K562 (cell line): ENCODE results near the gene MICALL2. TPM values are rescaled to one million over a fixed set of nuclear protein-coding genes. Genes with fewer than 3 reads are reported as not detected.

ENCODE experiments used
- ATAC-seq: fragments of 200-7000 bp; cut with Tn5 transposase; 3 replicates; pipeline ENCODE4 v1.9.1; 2020; ENCODE audit warnings: moderate library complexity
- BruUV-seq: library from RNA; stranded (reverse); fragments of 400-500 nt; replicated peaks from 2 replicates; lab custom pipeline; 2021; lab: Mats Ljungman, UMichigan
- CTCF ChIA-PET: fragments of 300-600 bp; formaldehyde crosslinking; extraction: SDS; loops from one replicate; lab custom pipeline; 2021; ENCODE audit warnings: low intra/inter-chr PET ratio; lab: Yijun Ruan, JAX
- POLR2A ChIA-PET: fragments of 300-600, 350-650 bp; sonication (Branson Sonifier 250); formaldehyde crosslinking; extraction: SDS; loops from one replicate; lab custom pipeline; 2021; ENCODE audit warnings: antibody characterized with exemption, inconsistent platforms; lab: Yijun Ruan, JAX
- DNase-seq, 4 experiments: peaks; one replicate each; pipeline versions ENCODE4 v3.0.0 to v3.0.0-alpha.2; 2011 to 2018; ENCODE audit warnings: low spot score in 3 of 4, mixed read lengths in 3 of 4; ENCODE audit errors: extremely low read depth in 1 of 4
- FAIRE-seq: peaks from 2 replicates; lab custom pipeline; 2011; peaks lifted over from hg19 to GRCh38; lab: Jason Lieb, UNC
- H2AFZ ChIP-seq: 2 replicates; pipeline ENCODE4 v1.6.0; 2011; ENCODE audit warnings: low read depth, low read length, control low read depth, inconsistent platforms
- H3K27ac ChIP-seq: fragments of 200-600 bp; 3 replicates; pipeline ENCODE4 v1.8.0; 2011; ENCODE audit warnings: low read depth, mild to moderate bottlenecking, control low read depth, inconsistent platforms, low read length, moderate library complexity, mixed read lengths; ENCODE audit errors: extremely low read depth
- H3K27me3 ChIP-seq, 2 experiments: fragments of 300-600 bp in 1 of 2; 2 replicates in 1 of 2; 3 replicates in 1 of 2; pipeline versions ENCODE4 v1.6.0 to v1.8.0; 2011; ENCODE audit warnings: inconsistent platforms in 2 of 2, low read length in 2 of 2, mild to moderate bottlenecking in 1 of 2, mixed read lengths in 1 of 2, moderate library complexity in 1 of 2; ENCODE audit not compliant: control insufficient read depth in 2 of 2, insufficient read depth in 2 of 2
- H3K36me3 ChIP-seq: fragments of 300-600 bp; 3 replicates; pipeline ENCODE4 v1.8.0; 2011; ENCODE audit warnings: mild to moderate bottlenecking, low read length, inconsistent platforms; ENCODE audit not compliant: control insufficient read depth, insufficient read depth
- H3K4me1 ChIP-seq, 2 experiments: fragments of 200-600 bp in 1 of 2; replicated peaks in 1 of 2; 2 replicates in 1 of 2; 3 replicates in 1 of 2; pipeline versions ENCODE4 v1.5.1 to v1.8.0; 2011; ENCODE audit warnings: inconsistent platforms in 2 of 2, low read length in 2 of 2, mild to moderate bottlenecking in 1 of 2, mixed read lengths in 1 of 2, moderate library complexity in 1 of 2; ENCODE audit not compliant: control insufficient read depth in 2 of 2, insufficient read depth in 2 of 2
- H3K4me2 ChIP-seq: 2 replicates; pipeline ENCODE4 v1.6.1; 2011; ENCODE audit warnings: low read length, control low read depth, inconsistent platforms, mixed read lengths; ENCODE audit not compliant: insufficient read depth
- H3K4me3 ChIP-seq: fragments of 200-600 bp; sonication (generic), shearing (Covaris generic); 2 replicates; pipeline ENCODE4 v1.5.1; 2016; ENCODE audit warnings: control low read depth, inconsistent platforms
- H3K79me2 ChIP-seq: fragments of 200-600 bp; 3 replicates; pipeline ENCODE4 v1.8.0; 2011; ENCODE audit warnings: low read length, inconsistent platforms; ENCODE audit not compliant: control insufficient read depth, insufficient read depth
- H3K9ac ChIP-seq, 2 experiments: 2 replicates each; pipeline versions ENCODE4 v1.6.0 to v1.6.1; 2011; ENCODE audit warnings: low read depth in 2 of 2, low read length in 2 of 2, control low read depth in 1 of 2, inconsistent platforms in 1 of 2, mild to moderate bottlenecking in 1 of 2, mixed read lengths in 1 of 2; ENCODE audit not compliant: insufficient read depth in 1 of 2
- H3K9me1 ChIP-seq: one replicate; pipeline ENCODE4 v1.6.0; 2011; ENCODE audit warnings: inconsistent platforms, mild to moderate bottlenecking, low read length, moderate library complexity; ENCODE audit not compliant: control insufficient read depth, insufficient read depth
- H3K9me3 ChIP-seq: replicated peaks from 2 replicates; pipeline ENCODE4 v1.5.1; 2011; ENCODE audit warnings: low read depth, low read length, inconsistent platforms; ENCODE audit not compliant: control insufficient read depth, insufficient read depth
- H4K20me1 ChIP-seq: replicated peaks from 2 replicates; pipeline ENCODE4 v1.6.1; 2011; ENCODE audit warnings: low read length, inconsistent platforms, mixed read lengths; ENCODE audit not compliant: control insufficient read depth, insufficient read depth
- CEBPG ChIP-seq, 3 experiments: fragments of 200-800 bp in 1 of 3; sonication (Bioruptor generic) in 1 of 3; sonication (generic) in 1 of 3; formaldehyde crosslinking in 1 of 3; IDR thresholded peaks in 2 of 3; conservative IDR thresholded peaks in 1 of 3; 2 replicates each; pipeline versions ENCODE4 v1.6.1 to v1.8.0; 2016 to 2022; ENCODE audit warnings: missing compliant biosample characterization in 2 of 3, missing genetic modification characterization in 2 of 3, mild to moderate bottlenecking in 1 of 3, missing genetic modification reagents in 1 of 3
- DNMT1 ChIP-seq: fragments of 450-650 bp; IDR thresholded peaks from 2 replicates; pipeline ENCODE4 v1.6.1; 2016; ENCODE audit warnings: antibody characterized with exemption, mild to moderate bottlenecking
- HDGF ChIP-seq: fragments of 450-650 bp; IDR thresholded peaks from 2 replicates; pipeline ENCODE4 v1.6.1; 2016
- KDM1A ChIP-seq, 2 experiments: fragments of 450-650 bp; IDR thresholded peaks; 2 replicates each; pipeline ENCODE4 v1.6.1; 2016; ENCODE audit warnings: mild to moderate bottlenecking in 2 of 2
- MED1 ChIP-seq: sonication (generic); formaldehyde crosslinking; IDR thresholded peaks from 2 replicates; pipeline ENCODE4 v1.8.1; 2023; ENCODE audit warnings: missing genetic modification reagents, borderline replicate concordance
- NFIC ChIP-seq: fragments of 450-650 bp; IDR thresholded peaks from 2 replicates; pipeline ENCODE4 v1.6.1; 2017; ENCODE audit warnings: mild to moderate bottlenecking, inconsistent platforms
- PCBP1 ChIP-seq: fragments of 200-400 bp; formaldehyde crosslinking; IDR thresholded peaks from 2 replicates; pipeline ENCODE4 v1.6.1; 2018; ENCODE audit warnings: mild to moderate bottlenecking, low read depth, low read length; ENCODE audit not compliant: poor library complexity, severe bottlenecking
- PCBP2 ChIP-seq: fragments of 200-400 bp; formaldehyde crosslinking; IDR thresholded peaks from 2 replicates; pipeline ENCODE4 v1.6.1; 2018; ENCODE audit warnings: low read length, low read depth, mild to moderate bottlenecking, moderate library complexity; ENCODE audit not compliant: poor library complexity, severe bottlenecking
- PHF8 ChIP-seq: fragments of 200-600 bp; sonication (generic); IDR thresholded peaks from 2 replicates; pipeline ENCODE4 v1.6.1; 2012; ENCODE audit warnings: mixed run types, mild to moderate bottlenecking, inconsistent platforms, low read length, moderate library complexity, borderline replicate concordance
- POLR3G ChIP-seq: IDR thresholded peaks from 2 replicates; pipeline ENCODE4 v1.6.1; 2011; ENCODE audit not compliant: insufficient read length, insufficient replicate concordance; ENCODE audit errors: extremely low read depth
- PTTG1 ChIP-seq: fragments of 450-650 bp; IDR thresholded peaks from 2 replicates; pipeline ENCODE4 v1.6.1; 2016; ENCODE audit warnings: low read depth, mild to moderate bottlenecking, missing genetic modification characterization, missing compliant biosample characterization
- PURB ChIP-seq: sonication (generic); formaldehyde crosslinking; IDR thresholded peaks from 2 replicates; pipeline ENCODE4 v1.9.0; 2021; ENCODE audit warnings: low read depth, mild to moderate bottlenecking, missing genetic modification reagents
- ZBTB26 ChIP-seq: fragments of 450-650 bp; formaldehyde crosslinking; IDR thresholded peaks from 2 replicates; pipeline ENCODE4 v1.4.0; 2022; ENCODE audit warnings: missing genetic modification characterization
- ZNF239 ChIP-seq: fragments of 250-450 bp; sonication (Bioruptor Pico); IDR thresholded peaks from 2 replicates; pipeline ENCODE4 v1.4.0; 2020; ENCODE audit warnings: mild to moderate bottlenecking
- ZNF431 ChIP-seq: sonication (generic); formaldehyde crosslinking; IDR thresholded peaks from 2 replicates; pipeline ENCODE4 v1.8.0; 2022; ENCODE audit warnings: mild to moderate bottlenecking, missing genetic modification reagents
- ZSCAN29 ChIP-seq: fragments of 450-650 bp; IDR thresholded peaks from 2 replicates; pipeline ENCODE4 v1.6.1; 2017
- WGBS: fragments of 100-300 bp; shearing (Covaris generic); methylation state at CpG from one replicate; pipeline ENCODE4 v1.1.6; 2016; ENCODE audit warnings: low coverage, mixed read lengths; ENCODE audit not compliant: insufficient coverage; ENCODE audit errors: missing lambda C conversion rate; 5-methylcytosine and 5-hydroxymethylcytosine counted together
- in situ Hi-C: fragments of 300-500 bp; cut with MboI; formaldehyde crosslinking; loops from 4 replicates; pipeline ENCODE4 v1.15.0; 2018; ENCODE audit warnings: inconsistent platforms, mixed read lengths
- intact Hi-C: fragments of 100-400 bp; cut with micrococcal nuclease; formaldehyde crosslinking; loops from 2 replicates; pipeline ENCODE4 v1.14.2; 2022
- polyA plus RNA-seq, 8 experiments: library from polyadenylated mRNA; depleted of rRNA in 4 of 8; stranded (reverse) in 5 of 8; unstranded in 3 of 8; fragments of >200 nt; fragmentation: Nextera tagmentation in 2 of 8; fragmentation: Illumina TruSeq in 1 of 8; extraction: Ambion mirVana in 2 of 8; extraction: Trizol in 1 of 8; gene quantifications; 2 replicates each; pipeline versions ENCODE4 v1.2.1 to v1.2.3, GENCODE V29; 2011 to 2014; ENCODE audit warnings: inconsistent platforms in 1 of 8, missing spikeins in 1 of 8
- total RNA-seq, 7 experiments: library from RNA; depleted of rRNA in 6 of 7; stranded (reverse); fragments of >200 nt in 6 of 7; fragmentation: Illumina TruSeq in 2 of 7; extraction: Trizol in 2 of 7; gene quantifications; 2 replicates each; pipeline versions ENCODE4 v1.2.1 to v1.2.3, GENCODE V29; 2011 to 2021; ENCODE audit warnings: low replicate concordance in 1 of 7
- TF ChIP-seq, protein P1 (sequence below): fragments of 250-450 bp; sonication (Bioruptor Pico); IDR thresholded peaks from 2 replicates; pipeline ENCODE4 v1.8.0; 2022; ENCODE audit warnings: inconsistent platforms, mild to moderate bottlenecking, moderate library complexity, borderline replicate concordance

MICALL2 gene
- total and polyA plus RNA-seq, 9 of the 15 experiments (the other 6 are each of a cell fraction or from before 2014, with no cell fraction given) = 1.8 to 103 (median 17.0) TPM

DNA sequence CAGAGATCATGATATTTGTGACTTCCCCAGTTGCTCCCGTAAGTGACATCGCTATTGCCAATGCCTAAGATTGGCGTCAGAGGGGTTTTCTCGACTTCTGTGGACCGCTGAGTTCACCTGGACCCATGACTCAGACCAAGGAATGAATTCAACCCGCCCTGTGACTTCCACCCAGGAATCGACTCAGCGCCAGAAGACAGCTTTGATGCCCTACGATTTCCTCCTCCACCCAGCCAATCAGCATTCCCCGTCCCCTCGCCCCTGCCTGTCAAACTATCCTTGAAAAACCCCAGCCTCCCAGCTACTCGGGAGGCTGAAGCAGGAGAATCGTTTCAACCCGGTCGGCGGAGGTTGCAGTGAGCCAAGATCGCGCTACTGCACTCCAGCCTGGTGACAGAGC, 58.3 kb downstream of the MICALL2 start:
- no peak for DNase-seq
- CTCF ChIA-PET = interaction anchor here (0.6 kb wide), 1 partner anchor 176 kb away, joined by 3 read pairs; no protein-coding TSS in a partner anchor

More for the DNA sequence above, 58.3 kb downstream of the MICALL2 start:
- no peaks in the 10 kb centered on the region for H3K36me3 ChIP-seq
- no TSS peak for BruUV-seq
- peaks cover 32 to 69% of the 10 kb centered on the region in 2 experiments for H3K27me3 ChIP-seq
- intact Hi-C loops = no loop called here
- H3K4me1 ChIP-seq = peaks cover 3 to 16% of the 10 kb centered on the region in 2 experiments; a peak in 3 of 5 replicates
- TF ChIP-seq PTTG1 (tag) (no peak), PCBP2 (no peak), ZSCAN29 (no peak), POLR3G (no peak), NFIC (no peak), PHF8 (no peak), MED1 (CRISPR knock-in tag) (no peak), DNMT1 (no peak), ZNF431 (no peak), ZNF239 (CRISPR knock-in tag) (no peak), PURB (CRISPR knock-in tag) (no peak), HDGF (no peak), KDM1A (IDR thresholded peaks at IDR 0.05) (no peak), PCBP1 (no peak), CEBPG (CRISPR knock-in tag; IDR thresholded peaks at IDR 0.05) (no peak), CEBPG (tag; conservative IDR thresholded peaks at IDR 0.05 in 1 of 2, IDR thresholded peaks at IDR 0.05 in 1 of 2) (no peak), ZBTB26 (CRISPR knock-in tag) (no peak)
- TF ChIP-seq, protein P1, sequence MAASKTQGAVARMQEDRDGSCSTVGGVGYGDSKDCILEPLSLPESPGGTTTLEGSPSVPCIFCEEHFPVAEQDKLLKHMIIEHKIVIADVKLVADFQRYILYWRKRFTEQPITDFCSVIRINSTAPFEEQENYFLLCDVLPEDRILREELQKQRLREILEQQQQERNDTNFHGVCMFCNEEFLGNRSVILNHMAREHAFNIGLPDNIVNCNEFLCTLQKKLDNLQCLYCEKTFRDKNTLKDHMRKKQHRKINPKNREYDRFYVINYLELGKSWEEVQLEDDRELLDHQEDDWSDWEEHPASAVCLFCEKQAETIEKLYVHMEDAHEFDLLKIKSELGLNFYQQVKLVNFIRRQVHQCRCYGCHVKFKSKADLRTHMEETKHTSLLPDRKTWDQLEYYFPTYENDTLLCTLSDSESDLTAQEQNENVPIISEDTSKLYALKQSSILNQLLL (CRISPR knock-in tag) = no peak
- WGBS = 2% methylated on average over 18 of the region's 18 CpGs
- H3K4me3 ChIP-seq = no peak overlapping the region
- no peak overlapping the region for H2AFZ ChIP-seq
- H3K9me1 ChIP-seq = no peaks in the 10 kb centered on the region
- H4K20me1 ChIP-seq = no peaks in the 10 kb centered on the region; the same call in 1 of the 2 replicates
- POLR2A ChIA-PET = no interaction called here
- H3K9ac ChIP-seq = no peak overlapping the region
- FAIRE-seq = no peak
- H3K4me2 ChIP-seq = no peak overlapping the region
- no peak overlapping the region for H3K27ac ChIP-seq
- no peaks in the 10 kb centered on the region for H3K79me2 ChIP-seq
- no peak for ATAC-seq
- no peaks in the 10 kb centered on the region for H3K9me3 ChIP-seq
- in situ Hi-C loops = no loop called here
